HG03159 (cell line): Measurements from ENCODE around the gene IFNE.
A peak's percentile ranks its signal among the peaks of the same experiment; 100 is the strongest.

Source experiments
- ATAC-seq: cut with Tn5 transposase; IDR thresholded peaks from one replicate; pipeline ENCODE4 v1.9.1; 2021; ENCODE audit warnings: mild to moderate bottlenecking, moderate library complexity; ENCODE audit not compliant: unreplicated experiment

Gene IFNE

GRCh38 chr9:21482213-21482612 lies at the start of gene IFNE:
Gene IFNE (minus strand): TSS chr9:21482313. CDS start chr9:21481694, 619 bp downstream.
- ATAC-seq, result no peak

GRCh38 chr9:21528123-21528808 lies 46.2 kb upstream of the IFNE start:
- ATAC-seq, result no peak

- peak; percentile 63 for ATAC-seq
These were observed 45.5 kb upstream of the IFNE start for GRCh38 chr9:21527579-21527978.

- ATAC-seq, result no peak
These were observed 43.1 kb upstream of the IFNE start for GRCh38 chr9:21525174-21525573.

- ATAC-seq, result no peak
These were observed 42.2 kb upstream of the IFNE start for GRCh38 chr9:21524099-21524830.

- ATAC-seq, result no peak
These were observed 41.2 kb upstream of the IFNE start for GRCh38 chr9:21523021-21524014.

- no peak for ATAC-seq
These were observed 40.2 kb upstream of the IFNE start for GRCh38 chr9:21522348-21522747.

- no peak for ATAC-seq
These were observed 39.3 kb upstream of the IFNE start for GRCh38 chr9:21521448-21521847.

GRCh38 chr9:21520501-21521228 lies 38.6 kb upstream of the IFNE start:
- ATAC-seq, result no peak

GRCh38 chr9:21519855-21520434 lies 37.8 kb upstream of the IFNE start:
- ATAC-seq, result no peak

- ATAC-seq, result no peak
These were observed 34.7 kb upstream of the IFNE start for GRCh38 chr9:21516796-21517195.

GRCh38 chr9:21513431-21513830 lies 31.3 kb upstream of the IFNE start:
- no peak for ATAC-seq

- no peak for ATAC-seq
These were observed 28.7 kb upstream of the IFNE start for GRCh38 chr9:21510806-21511205.

- no peak for ATAC-seq
These were observed 25.3 kb upstream of the IFNE start for GRCh38 chr9:21507483-21507790.

GRCh38 chr9:21506626-21507482 lies 24.7 kb upstream of the IFNE start:
- no peak for ATAC-seq

GRCh38 chr9:21505425-21506179 lies 23.5 kb upstream of the IFNE start:
- no peak for ATAC-seq

- ATAC-seq, result no peak
These were observed 22.8 kb upstream of the IFNE start for GRCh38 chr9:21504894-21505293.

GRCh38 chr9:21504113-21504512 lies 22.0 kb upstream of the IFNE start:
- ATAC-seq, result no peak

- no peak for ATAC-seq
These were observed 20.5 kb upstream of the IFNE start for GRCh38 chr9:21502586-21502985.
